ENCODE results near the gene IQGAP1. TPM values are rescaled to one million over a fixed set of nuclear protein-coding genes. Genes with fewer than 3 reads are reported as not detected.

The IQGAP1 gene
- total and polyA plus RNA-seq, 9 of the 15 experiments (the other 6 are each of a cell fraction or from before 2014, with no cell fraction given) = 37.6 to 143 (median 77.7) TPM

- no peak overlapping the region for H3K4me2 ChIP-seq (ENCODE audit: insufficient read depth, low read length)
- no TSS peak for BruUV-seq (replicated peaks)
Measured at GRCh38 chr15:90519688-90520087, 131.6 kb downstream of the IQGAP1 start.

More at GRCh38 chr15:90519688-90520087, 131.6 kb downstream of the IQGAP1 start:
- H3K9me3 ChIP-seq (replicated peaks; ENCODE audit: control insufficient read depth, insufficient read depth, low read depth, low read length) = no peaks in the 10 kb centered on the region
- H3K27me3 ChIP-seq (ENCODE audit: control insufficient read depth in 2 of 2, insufficient read depth in 2 of 2, low read length in 2 of 2) = no peaks in the 10 kb centered on the region
- no peak overlapping the region for H3K27ac ChIP-seq (ENCODE audit: extremely low read depth, low read depth, low read length)
- FAIRE-seq (no peak), DNase-seq (ENCODE audit: extremely low read depth in 1 of 4, low spot score in 3 of 4) (no peak), ATAC-seq (no peak)
- CTCF ChIA-PET (ENCODE audit: low intra/inter-chr PET ratio) = no interaction called here
- H3K36me3 ChIP-seq (ENCODE audit: control insufficient read depth, insufficient read depth, low read length) = no peaks in the 10 kb centered on the region
- no peaks in the 10 kb centered on the region; a peak in 1 of 5 replicates for H3K4me1 ChIP-seq (replicated peaks in 1 of 2; ENCODE audit: control insufficient read depth in 2 of 2, insufficient read depth in 2 of 2, low read length in 2 of 2)
- POLR2A ChIA-PET = no interaction called here
- no peak overlapping the region for H3K4me3 ChIP-seq
- H3K79me2 ChIP-seq (ENCODE audit: control insufficient read depth, insufficient read depth, low read length) = no peaks in the 10 kb centered on the region
- no peak overlapping the region for H2AFZ ChIP-seq (ENCODE audit: low read depth, low read length)
- H3K9me1 ChIP-seq (ENCODE audit: control insufficient read depth, insufficient read depth, low read length) = no peaks in the 10 kb centered on the region
- no peaks in the 10 kb centered on the region for H4K20me1 ChIP-seq (replicated peaks; ENCODE audit: control insufficient read depth, insufficient read depth, low read length)
- in situ Hi-C loops (cut with MboI) (no loop called here), intact Hi-C loops (cut with micrococcal nuclease) (no loop called here)
- no peak for TF ChIP-seq ZBTB43 (CRISPR knock-in tag; IDR thresholded peaks at IDR 0.05)
- TF ChIP-seq MCM2 (IDR thresholded peaks at IDR 0.05; ENCODE audit: low read depth) = no peak
- TF ChIP-seq MITF (IDR thresholded peaks at IDR 0.05) = no peak
- TF ChIP-seq ZNF57 (CRISPR knock-in tag; IDR thresholded peaks at IDR 0.05) = no peak
- H3K9ac ChIP-seq (ENCODE audit: insufficient read depth in 1 of 2, low read depth in 2 of 2, low read length in 2 of 2) = no peak overlapping the region
- 8% methylated on average over 1 of the region's 1 CpG for WGBS (ENCODE audit: insufficient coverage, low coverage, missing lambda C conversion rate)
